Stimulated activated CD4-positive, alpha-beta T cell treated with anti-CD3 and anti-CD28 coated beads, Interleukin-12 subunit alpha, Interleukin-12 subunit beta, amount 100 ng/mL, for 48 hours (primary cell): ENCODE measurements around the gene KL.

ENCODE experiments used
- DNase-seq, 3 donors: peaks; one replicate each; pipeline ENCODE4 v3.0.0-alpha.2; 2020; ENCODE audit warnings: low read depth in 2 of 3, low spot score in 1 of 3

The KL gene

DNA sequence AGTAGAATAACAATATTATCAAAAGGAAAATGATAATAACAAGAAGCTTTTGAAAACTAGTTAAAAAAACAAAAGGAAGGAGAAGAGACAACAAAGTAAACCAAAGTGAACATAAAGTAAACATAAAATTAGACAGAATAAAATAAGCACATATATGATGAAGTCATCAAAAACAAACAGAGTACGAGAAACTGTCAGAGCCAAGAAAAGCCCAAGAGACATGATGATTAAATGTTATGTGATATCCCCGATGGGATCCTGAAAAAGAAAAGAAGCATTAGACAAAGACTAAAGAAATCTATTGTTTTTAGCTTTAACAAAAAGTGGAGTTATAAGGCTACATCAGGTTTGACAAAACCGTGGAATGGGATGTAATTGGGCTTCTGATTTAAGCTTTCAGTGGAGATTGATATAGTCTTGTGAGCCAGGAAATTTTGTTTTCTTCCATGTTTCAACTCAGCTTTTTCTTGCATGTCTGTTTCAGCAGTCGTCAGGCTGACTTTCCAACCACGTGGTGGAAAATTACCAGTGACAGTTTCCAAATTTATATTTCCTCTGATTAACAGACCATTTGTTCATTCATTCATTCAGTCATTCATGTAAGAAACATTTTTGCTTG lies 64.9 kb downstream of the KL start:
- no peak for DNase-seq

DNA sequence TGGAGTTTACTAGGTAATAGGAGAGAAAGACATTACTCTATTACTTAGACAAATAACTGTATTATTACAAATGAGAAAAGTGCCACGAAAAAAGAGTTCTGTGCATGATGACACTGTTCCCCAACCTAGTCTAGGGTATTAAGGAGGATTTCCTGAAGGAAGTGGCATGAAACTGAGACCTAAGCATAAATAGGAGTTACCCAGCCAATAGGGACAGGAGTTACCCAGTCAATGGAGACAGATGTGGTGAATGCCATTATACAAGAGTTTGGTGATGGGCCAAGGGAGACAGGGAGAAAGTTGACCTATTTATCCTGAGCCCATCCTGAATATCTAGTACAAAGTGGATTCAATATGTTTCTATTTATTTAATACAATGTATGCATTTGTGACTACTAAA lies 65.4 kb downstream of the KL start:
- DNase-seq = no peak

- DNase-seq = no peak
Measured at GRCh38 chr13:33083054-33083453, 66.8 kb downstream of the KL start.

GRCh38 chr13:33087091-33087490 lies 70.9 kb downstream of the KL start:
- DNase-seq = no peak

GRCh38 chr13:33087790-33088189 lies 71.6 kb downstream of the KL start:
- DNase-seq = no peak

DNA sequence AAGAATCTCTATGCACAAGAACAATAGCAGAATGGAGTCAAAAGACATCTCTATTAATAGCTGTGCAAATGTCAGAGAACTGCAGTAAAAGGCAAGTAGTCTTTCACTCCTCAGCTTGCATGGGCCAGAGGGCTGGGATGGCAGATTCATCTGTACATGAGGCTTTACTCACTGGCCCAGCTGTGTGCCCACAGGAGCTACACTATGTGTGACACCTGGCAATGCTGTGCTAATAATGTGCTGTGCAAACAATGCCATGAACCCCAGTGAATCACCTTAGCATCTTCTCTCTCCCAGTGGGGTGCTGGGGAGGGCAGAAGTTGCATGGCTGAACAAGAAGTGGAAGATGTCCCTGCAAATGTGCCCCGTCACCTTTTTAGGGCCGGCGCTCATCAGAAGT lies 73.1 kb downstream of the KL start:
- DNase-seq = no peak

- DNase-seq = no peak
Measured at GRCh38 chr13:33090755-33091414, 74.7 kb downstream of the KL start.

DNA sequence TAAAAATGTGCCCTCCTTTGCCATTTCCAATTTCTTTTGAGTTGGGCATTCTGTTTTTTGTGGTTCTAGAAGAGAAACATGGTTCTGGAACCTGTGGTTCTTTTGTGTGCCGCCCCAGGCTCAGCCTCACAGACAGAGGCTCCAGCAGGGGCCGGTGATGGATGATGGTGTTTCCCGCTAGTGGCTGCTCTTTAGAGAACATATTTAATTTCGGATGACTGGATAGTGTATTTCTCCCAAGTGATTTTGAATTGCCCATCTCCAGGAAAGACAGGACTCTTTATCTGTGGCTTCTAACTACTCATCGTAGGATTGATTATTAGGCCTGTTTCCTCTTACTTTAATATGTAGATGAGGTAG lies 75.2 kb downstream of the KL start:
- no peak for DNase-seq

- DNase-seq = no peak
Measured at GRCh38 chr13:33092073-33092987, 76.1 kb downstream of the KL start.

- DNase-seq = no peak
Measured at GRCh38 chr13:33096886-33097605, 80.8 kb downstream of the KL start.

DNA sequence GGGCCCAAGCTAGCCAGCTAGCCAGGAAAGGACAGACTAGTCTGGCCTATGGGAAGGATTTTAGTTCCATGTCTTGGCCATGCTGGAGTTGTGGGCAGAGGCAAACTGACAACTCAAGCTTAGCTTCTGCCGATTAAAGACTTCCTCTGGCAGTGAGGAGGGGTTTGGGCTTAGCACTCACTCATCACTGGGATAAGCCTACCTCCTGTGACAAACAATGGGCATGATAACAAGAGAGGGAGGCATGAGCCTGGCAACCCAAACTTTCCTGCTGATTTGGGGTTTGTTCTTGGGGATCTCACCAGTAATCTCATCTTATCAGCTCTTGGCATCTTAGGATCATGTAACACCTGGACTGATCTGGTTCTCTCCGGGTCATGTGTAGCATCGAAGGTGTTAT lies 83.6 kb downstream of the KL start:
- DNase-seq = no peak

GRCh38 chr13:33100886-33101285 lies 84.7 kb downstream of the KL start:
- no peak for DNase-seq

DNA sequence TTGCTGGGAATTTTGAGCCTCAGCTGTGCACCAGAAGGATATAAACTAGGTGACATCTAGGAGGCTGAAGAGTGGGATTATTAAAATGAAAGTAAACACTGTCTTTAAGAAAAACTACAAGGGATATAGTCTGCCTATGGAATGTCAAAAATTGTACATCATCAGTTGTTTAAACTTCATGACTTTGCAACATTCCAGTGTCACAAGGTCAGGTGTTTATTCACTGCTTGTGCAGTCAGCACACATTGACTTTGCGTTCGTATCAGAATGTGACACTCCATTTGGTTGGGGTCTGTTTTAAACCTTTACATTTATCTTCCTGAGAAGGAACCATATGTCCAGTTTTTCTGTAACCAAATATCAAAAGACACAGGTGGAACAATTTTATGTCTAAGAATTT lies 85.6 kb downstream of the KL start:
- no peak for DNase-seq

- no peak for DNase-seq
Measured at GRCh38 chr13:33103457-33103856, 87.2 kb downstream of the KL start.

GRCh38 chr13:33105387-33106005 lies 89.3 kb downstream of the KL start:
- DNase-seq = no peak

DNA sequence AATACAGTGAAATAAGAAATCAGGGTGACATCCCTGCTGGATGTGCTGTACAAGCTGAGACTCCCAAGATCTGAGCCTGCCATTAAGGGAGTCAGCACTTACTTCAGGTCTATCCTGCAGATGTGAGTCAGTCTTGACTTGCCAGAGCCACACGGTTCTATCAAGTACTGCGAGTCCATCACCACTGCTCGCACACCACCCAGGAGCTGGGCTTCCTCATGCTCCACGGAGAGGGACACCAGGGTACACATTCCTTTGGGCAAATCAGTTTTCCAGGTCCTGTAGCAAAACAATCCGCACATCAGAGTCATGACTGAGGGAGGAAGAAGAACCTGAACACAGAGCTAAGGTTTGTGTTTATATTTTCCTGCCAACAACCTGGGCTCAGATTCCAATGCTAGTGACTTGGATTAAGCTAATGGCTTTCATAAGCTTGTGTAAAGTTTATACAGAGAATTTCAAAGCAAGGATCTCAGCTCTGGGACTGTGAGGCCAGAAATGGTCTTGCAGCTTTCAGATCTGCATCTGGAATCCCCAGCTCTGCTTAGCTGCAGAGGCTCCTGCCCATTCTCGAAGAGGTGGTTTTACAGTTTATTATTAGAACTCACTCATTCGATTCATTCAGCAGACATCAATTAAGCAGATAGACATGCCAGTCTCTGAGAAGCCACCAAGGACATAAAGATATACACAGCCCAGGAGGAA lies 90.6 kb downstream of the KL start:
- DNase-seq = no peak

DNA sequence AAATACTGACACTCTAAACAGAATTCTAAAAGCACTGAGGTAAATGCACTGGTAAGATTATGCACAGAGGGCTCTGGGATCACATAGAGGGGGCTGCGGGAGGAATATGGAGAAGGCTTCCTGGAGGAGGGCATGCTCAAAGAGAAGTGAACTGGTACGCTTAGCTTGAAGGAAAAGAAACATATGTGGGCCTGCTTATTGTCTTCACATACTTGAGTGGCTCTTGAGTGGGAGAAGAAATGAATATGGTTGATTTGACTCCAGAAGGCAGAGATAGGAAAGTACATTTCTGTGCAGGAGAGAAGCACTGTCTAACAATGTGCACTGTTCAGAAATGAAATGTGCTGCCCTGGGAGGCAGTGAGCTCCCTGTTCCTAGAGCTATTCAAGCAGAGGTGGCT lies 91.1 kb downstream of the KL start:
- DNase-seq = no peak

GRCh38 chr13:33108620-33109019 lies 92.4 kb downstream of the KL start:
- no peak for DNase-seq

GRCh38 chr13:33109271-33109697 lies 93.1 kb downstream of the KL start:
- no peak for DNase-seq

DNA sequence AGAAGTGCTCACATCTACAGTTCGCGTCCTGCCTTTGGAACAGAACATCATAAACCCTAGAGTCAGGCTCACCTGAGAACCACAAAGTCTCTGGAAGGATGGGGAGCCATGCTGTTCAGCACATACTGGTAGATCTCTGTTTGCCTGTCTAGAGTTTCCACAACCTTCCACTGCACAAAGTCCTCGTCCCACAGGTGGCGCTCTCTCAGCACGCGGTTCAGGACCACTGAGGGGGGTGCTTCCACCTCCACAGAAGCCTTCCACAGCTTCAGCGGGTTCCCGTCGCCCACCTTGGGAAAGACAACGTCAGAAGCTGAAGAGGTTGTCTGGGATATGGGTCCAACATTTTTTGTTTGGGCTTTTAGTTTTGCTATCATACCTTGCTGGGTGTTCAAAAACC lies 93.6 kb downstream of the KL start:
- no peak for DNase-seq

DNA sequence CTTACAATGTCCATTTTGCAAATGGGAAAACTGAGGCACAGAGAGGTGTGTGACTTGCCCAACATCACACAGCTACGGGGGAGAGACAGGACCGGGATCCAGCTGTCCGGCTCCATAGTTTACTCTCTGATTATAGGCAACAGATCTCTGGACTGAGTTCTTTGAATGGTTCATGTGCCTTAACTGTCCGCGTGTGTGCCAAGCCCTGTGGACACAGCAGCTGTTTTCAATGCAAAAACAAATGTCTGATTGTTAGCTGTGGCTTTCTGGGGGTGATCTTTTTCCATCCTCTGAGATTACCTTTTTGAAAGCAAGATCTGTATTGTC lies 94.1 kb downstream of the KL start:
- no peak for DNase-seq
